Keratinocyte (primary cell): ENCODE results near the gene TBC1D9B. TPM values are rescaled to one million over a fixed set of nuclear protein-coding genes. Genes with fewer than 3 reads are reported as not detected.

ENCODE experiments used
- DNase-seq: peaks from one replicate; pipeline ENCODE4 v3.0.0-alpha.2; 2011; ENCODE audit warnings: low read depth, missing footprints, low spot score
- FAIRE-seq: peaks from 2 replicates; lab custom pipeline; 2011; peaks lifted over from hg19 to GRCh38; lab: Jason Lieb, UNC
- H2AFZ ChIP-seq: 2 replicates; pipeline ENCODE4 v1.6.0; 2012; ENCODE audit warnings: low read length, control low read depth, inconsistent platforms; ENCODE audit not compliant: control insufficient read depth
- H3K27ac ChIP-seq: 2 replicates; pipeline ENCODE4 v1.5.1; 2011; ENCODE audit warnings: low read length; ENCODE audit not compliant: control insufficient read depth, insufficient read depth
- H3K27me3 ChIP-seq: 3 replicates; pipeline ENCODE4 v1.6.0; 2011; ENCODE audit warnings: low read length; ENCODE audit not compliant: control insufficient read depth, insufficient read depth; ENCODE audit errors: extremely low read depth
- H3K36me3 ChIP-seq, 2 experiments: 2 replicates in 1 of 2; 3 replicates in 1 of 2; pipeline ENCODE4 v1.5.1; 2011; ENCODE audit warnings: low read length in 2 of 2, mild to moderate bottlenecking in 1 of 2; ENCODE audit not compliant: control insufficient read depth in 2 of 2, insufficient read depth in 2 of 2; ENCODE audit errors: extremely low read depth in 1 of 2
- H3K4me1 ChIP-seq: 3 replicates; pipeline ENCODE4 v1.5.1; 2011; ENCODE audit warnings: low read length; ENCODE audit not compliant: control insufficient read depth, insufficient read depth; ENCODE audit errors: extremely low read depth
- H3K4me2 ChIP-seq: 3 replicates; pipeline ENCODE4 v1.6.0; 2011; ENCODE audit warnings: low read depth, low read length; ENCODE audit not compliant: control insufficient read depth, insufficient read depth; ENCODE audit errors: extremely low read depth
- H3K4me3 ChIP-seq, 3 experiments: fragments of 200-600 bp in 1 of 3; sonication (generic) in 1 of 3; 2 replicates in 2 of 3; 3 replicates in 1 of 3; pipeline ENCODE4 v1.5.1; 2011 to 2016; ENCODE audit warnings: low read length in 3 of 3, mild to moderate bottlenecking in 3 of 3, control low read depth in 2 of 3, inconsistent platforms in 1 of 3, low read depth in 1 of 3, mixed read lengths in 1 of 3, mixed run types in 1 of 3, moderate library complexity in 1 of 3; ENCODE audit not compliant: control insufficient read depth in 2 of 3, insufficient read depth in 2 of 3; ENCODE audit errors: extremely low read depth in 1 of 3
- H3K79me2 ChIP-seq: 2 replicates; pipeline ENCODE4 v1.6.0; 2012; ENCODE audit warnings: low read length; ENCODE audit not compliant: control insufficient read depth, insufficient read depth
- H3K9ac ChIP-seq: 3 replicates; pipeline ENCODE4 v1.6.0; 2011; ENCODE audit warnings: low read length; ENCODE audit not compliant: control insufficient read depth, insufficient read depth; ENCODE audit errors: extremely low read depth
- H3K9me1 ChIP-seq: 3 replicates; pipeline ENCODE4 v1.6.0; 2011; ENCODE audit warnings: low read length; ENCODE audit not compliant: control insufficient read depth, insufficient read depth; ENCODE audit errors: extremely low read depth
- H3K9me3 ChIP-seq: 2 replicates; pipeline ENCODE4 v1.5.1; 2012; ENCODE audit warnings: low read depth, low read length; ENCODE audit not compliant: control insufficient read depth
- H4K20me1 ChIP-seq: 3 replicates; pipeline ENCODE4 v1.6.0; 2011; ENCODE audit warnings: low read length; ENCODE audit not compliant: control insufficient read depth, insufficient read depth; ENCODE audit errors: extremely low read depth
- EZH2 ChIP-seq: IDR thresholded peaks from one replicate; pipeline ENCODE4 v1.6.1; 2012; ENCODE audit warnings: inconsistent platforms, mild to moderate bottlenecking, low read length, moderate library complexity
- dilution Hi-C: fragments of 300-500 bp; cut with MboI; formaldehyde crosslinking; loops from one replicate; pipeline ENCODE4 v1.7.0; 2020; ENCODE audit warnings: low sequenced_read_pairs; ENCODE audit not compliant: extremely low pct_ligation_motif_present
- polyA plus RNA-seq, 5 experiments: library from polyadenylated mRNA; depleted of rRNA in 3 of 5; stranded (reverse) in 3 of 5; stranded (forward) in 1 of 5; unstranded in 1 of 5; fragments of >200 nt; gene quantifications; 1 replicate in 1 of 5; 2 replicates in 3 of 5; 3 replicates in 1 of 5; pipeline versions ENCODE4 v1.2.1 to v1.2.3, GENCODE V29; 2011 to 2012; ENCODE audit warnings: missing spikeins in 2 of 5, low read depth in 1 of 5, low replicate concordance in 1 of 5
- TF ChIP-seq, protein P1 (sequence below), 3 experiments: IDR thresholded peaks in 1 of 3; conservative IDR thresholded peaks in 1 of 3; optimal IDR thresholded peaks in 1 of 3; 2 replicates in 2 of 3; 3 replicates in 1 of 3; pipeline versions ENCODE3 to v1.5.1; 2011; ENCODE audit warnings: low read length in 3 of 3, mild to moderate bottlenecking in 3 of 3, moderate library complexity in 2 of 3, control low read depth in 1 of 3, inconsistent platforms in 1 of 3; ENCODE audit not compliant: insufficient read depth in 2 of 3; ENCODE audit errors: extremely low read depth in 1 of 3

The TBC1D9B gene
- polyA plus RNA-seq, 1 donor (not counting 4 experiments of a cell fraction or from before 2014, with no cell fraction given) = 51.4 TPM

GRCh38 chr5:179833056-179833708 is 74.5 kb downstream of the TBC1D9B start:
- Histone ChIP-seq H3K79me2 (no peaks in the 10 kb centered on the region), H3K27me3 (no peaks in the 10 kb centered on the region), H3K4me1 (no peaks in the 10 kb centered on the region), H3K9me3 (no peaks in the 10 kb centered on the region), H4K20me1 (no peaks in the 10 kb centered on the region), H3K36me3 (peaks cover 33 to 46% of the 10 kb centered on the region in 2 experiments), H3K9me1 (no peaks in the 10 kb centered on the region), H3K9ac (no peak overlapping the region), H2AFZ (no peak overlapping the region), H3K27ac (no peak overlapping the region), H3K4me2 (no peak overlapping the region), H3K4me3 (no peak overlapping the region)
- no peak for DNase-seq
- no peak for FAIRE-seq
- TF ChIP-seq, protein P1, sequence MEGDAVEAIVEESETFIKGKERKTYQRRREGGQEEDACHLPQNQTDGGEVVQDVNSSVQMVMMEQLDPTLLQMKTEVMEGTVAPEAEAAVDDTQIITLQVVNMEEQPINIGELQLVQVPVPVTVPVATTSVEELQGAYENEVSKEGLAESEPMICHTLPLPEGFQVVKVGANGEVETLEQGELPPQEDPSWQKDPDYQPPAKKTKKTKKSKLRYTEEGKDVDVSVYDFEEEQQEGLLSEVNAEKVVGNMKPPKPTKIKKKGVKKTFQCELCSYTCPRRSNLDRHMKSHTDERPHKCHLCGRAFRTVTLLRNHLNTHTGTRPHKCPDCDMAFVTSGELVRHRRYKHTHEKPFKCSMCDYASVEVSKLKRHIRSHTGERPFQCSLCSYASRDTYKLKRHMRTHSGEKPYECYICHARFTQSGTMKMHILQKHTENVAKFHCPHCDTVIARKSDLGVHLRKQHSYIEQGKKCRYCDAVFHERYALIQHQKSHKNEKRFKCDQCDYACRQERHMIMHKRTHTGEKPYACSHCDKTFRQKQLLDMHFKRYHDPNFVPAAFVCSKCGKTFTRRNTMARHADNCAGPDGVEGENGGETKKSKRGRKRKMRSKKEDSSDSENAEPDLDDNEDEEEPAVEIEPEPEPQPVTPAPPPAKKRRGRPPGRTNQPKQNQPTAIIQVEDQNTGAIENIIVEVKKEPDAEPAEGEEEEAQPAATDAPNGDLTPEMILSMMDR (optimal IDR thresholded peaks at IDR 0.05 in 1 of 3, IDR thresholded peaks at IDR 0.05 in 1 of 3, conservative IDR thresholded peaks at IDR 0.05 in 1 of 3; ENCODE audit: extremely low read depth in 1 of 3, insufficient read depth in 2 of 3, low read length in 3 of 3) = no peak
- TF ChIP-seq EZH2 = no peak
- dilution Hi-C loops = loop anchor here (25.0 kb wide), 1 partner anchor 96 kb away; the partner anchor contains the start of gene MAML1

DNA sequence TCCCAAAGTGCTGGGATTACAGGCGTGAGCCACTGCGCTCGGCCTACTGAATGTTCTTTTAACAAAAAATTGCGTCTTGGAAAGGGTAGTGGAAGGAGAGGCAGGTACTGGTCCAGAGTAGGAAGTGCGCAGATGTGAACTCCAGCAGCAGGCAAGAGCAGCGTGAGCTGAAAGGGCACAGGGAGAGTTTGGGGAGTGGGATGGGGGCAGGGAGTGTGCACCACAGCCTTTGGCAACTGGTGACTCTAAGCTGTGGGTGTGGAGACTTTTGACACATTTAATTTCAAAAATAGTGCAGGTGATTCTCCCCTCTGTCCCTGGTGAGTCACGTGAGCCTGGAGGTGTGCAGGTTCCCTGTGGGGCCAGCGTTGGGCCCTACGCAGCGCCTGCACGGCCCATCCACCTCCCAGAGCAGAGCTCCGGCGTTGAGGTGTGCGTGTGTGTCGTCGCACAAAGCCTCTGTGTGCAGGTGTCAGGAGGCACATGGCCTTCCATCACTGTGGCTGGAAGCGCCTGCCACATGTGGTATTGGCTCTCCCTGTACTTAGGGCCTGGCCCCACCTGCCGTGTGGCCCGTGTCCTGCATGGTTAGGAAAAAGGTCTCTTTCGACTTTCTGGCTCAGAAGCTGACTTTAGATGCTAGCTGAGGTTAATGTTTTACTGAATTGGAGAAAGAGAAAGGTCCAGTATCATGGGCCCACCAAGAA is 75.5 kb downstream of the TBC1D9B start:
- Histone ChIP-seq H3K4me2 (no peak overlapping the region), H3K79me2 (no peaks in the 10 kb centered on the region), H2AFZ (no peak overlapping the region), H3K9ac (no peak overlapping the region), H3K4me3 (no peak overlapping the region), H3K9me1 (peaks cover 3% of the 10 kb centered on the region), H4K20me1 (no peaks in the 10 kb centered on the region), H3K27ac (no peak overlapping the region), H3K27me3 (no peaks in the 10 kb centered on the region), H3K9me3 (no peaks in the 10 kb centered on the region), H3K4me1 (no peaks in the 10 kb centered on the region), H3K36me3 (peaks cover 32 to 46% of the 10 kb centered on the region in 2 experiments)
- no peak for DNase-seq
- no peak for FAIRE-seq
- dilution Hi-C loops = loop anchor here (25.0 kb wide), 1 partner anchor 95 kb away; the partner anchor contains the start of gene MAML1
- TF ChIP-seq EZH2 = no peak
- TF ChIP-seq, protein P1 (optimal IDR thresholded peaks at IDR 0.05 in 1 of 3, IDR thresholded peaks at IDR 0.05 in 1 of 3, conservative IDR thresholded peaks at IDR 0.05 in 1 of 3; ENCODE audit: extremely low read depth in 1 of 3, insufficient read depth in 2 of 3, low read length in 3 of 3) = no peak
